ENCODE results near the gene KSR1.

- TF ChIP-seq CTCF (IDR thresholded peaks at IDR 0.05; ENCODE audit: insufficient read depth, low read depth, low read length), result no peak
- TF ChIP-seq EZH2 (IDR thresholded peaks at IDR 0.05; ENCODE audit: insufficient read depth, low read length), result no peak
Measured at GRCh38 chr17:27607521-27608091, 151.4 kb downstream of the KSR1 start.
